CD4-positive, alpha-beta T cell treated with Interleukin-10 for 1 hour (primary cell): ENCODE results near the gene SORBS1.

ENCODE experiments used
- DNase-seq: peaks from one replicate; pipeline ENCODE4 v3.0.0-alpha.2; 2020

SORBS1 gene

GRCh38 chr10:95511314-95511713, 49.9 kb downstream of the SORBS1 start:
- no peak for DNase-seq

GRCh38 chr10:95509251-95509650, 51.9 kb downstream of the SORBS1 start:
- no peak for DNase-seq

- DNase-seq = no peak
Observed at GRCh38 chr10:95508730-95509129, 52.4 kb downstream of the SORBS1 start.

- DNase-seq = no peak
Observed at GRCh38 chr10:95506056-95506737, 55.0 kb downstream of the SORBS1 start.

GRCh38 chr10:95505641-95506040, 55.5 kb downstream of the SORBS1 start:
- no peak for DNase-seq

- no peak for DNase-seq
Observed at GRCh38 chr10:95505084-95505610, 56.0 kb downstream of the SORBS1 start.

- DNase-seq = no peak
Observed at GRCh38 chr10:95504246-95504691, 56.9 kb downstream of the SORBS1 start.

- no peak for DNase-seq
Observed at GRCh38 chr10:95503526-95503925, 57.6 kb downstream of the SORBS1 start.

GRCh38 chr10:95503001-95503400, 58.2 kb downstream of the SORBS1 start:
- no peak for DNase-seq

- DNase-seq = no peak
Observed at GRCh38 chr10:95502377-95502776, 58.8 kb downstream of the SORBS1 start.

- no peak for DNase-seq
Observed at GRCh38 chr10:95501203-95502094, 59.7 kb downstream of the SORBS1 start.

- no peak for DNase-seq
Observed at GRCh38 chr10:95500649-95501048, 60.5 kb downstream of the SORBS1 start.

GRCh38 chr10:95500097-95500496, 61.1 kb downstream of the SORBS1 start:
- no peak for DNase-seq

GRCh38 chr10:95499482-95499989, 61.6 kb downstream of the SORBS1 start:
- DNase-seq = no peak

GRCh38 chr10:95496951-95497350, 64.2 kb downstream of the SORBS1 start:
- no peak for DNase-seq

GRCh38 chr10:95496246-95496911, 64.8 kb downstream of the SORBS1 start:
- DNase-seq = no peak

GRCh38 chr10:95493862-95494261, 67.3 kb downstream of the SORBS1 start:
- no peak for DNase-seq

- DNase-seq = no peak
Observed at GRCh38 chr10:95487994-95488393, 73.2 kb downstream of the SORBS1 start.

- DNase-seq = no peak
Observed at GRCh38 chr10:95485056-95485844, 75.9 kb downstream of the SORBS1 start.

- DNase-seq = no peak
Observed at GRCh38 chr10:95482501-95483233, 78.5 kb downstream of the SORBS1 start.

- no peak for DNase-seq
Observed at GRCh38 chr10:95480901-95481491, 80.2 kb downstream of the SORBS1 start.
